Ammon's horn (tissue), 1 donor: ENCODE measurements around the gene ZDHHC13.

Experiments used
- DNase-seq: peaks from one replicate; pipeline ENCODE4 v3.0.0-alpha.2; 2016; ENCODE audit warnings: low spot score

Gene ZDHHC13

GRCh38 chr11:19208959-19209546, 92.1 kb downstream of the ZDHHC13 start:
- DNase-seq: no peak

GRCh38 chr11:19209617-19210370, 92.8 kb downstream of the ZDHHC13 start:
- DNase-seq: no peak

- no peak for DNase-seq
These were observed 99.1 kb downstream of the ZDHHC13 start for GRCh38 chr11:19216021-19216420.

- no peak for DNase-seq
These were observed 99.9 kb downstream of the ZDHHC13 start for GRCh38 chr11:19216709-19217374.

GRCh38 chr11:19218216-19218615, 101.2 kb downstream of the ZDHHC13 start:
- DNase-seq: peak; percentile 46

GRCh38 chr11:19218786-19219460, 102.0 kb downstream of the ZDHHC13 start:
- peak; percentile 54 for DNase-seq

GRCh38 chr11:19220903-19221724, 104.1 kb downstream of the ZDHHC13 start:
- peak; percentile 21 for DNase-seq

- no peak for DNase-seq
These were observed 108.2 kb downstream of the ZDHHC13 start for GRCh38 chr11:19225123-19225522.

- no peak for DNase-seq
These were observed 108.6 kb downstream of the ZDHHC13 start for GRCh38 chr11:19225581-19225980.
